ENCODE measurements around the gene BPIFB1. TPM values are rescaled to one million over a fixed set of nuclear protein-coding genes. Genes with fewer than 3 reads are reported as not detected.

BPIFB1 gene
- total RNA-seq, 4 donors from 2014 or later: 0.58 to 128 TPM; not detected in 2

GRCh38 chr20:33325350-33325749 is 42.3 kb downstream of the BPIFB1 start:
- H3K36me3 ChIP-seq: no peaks in the 10 kb centered on the region
- 86% methylated on average over 1 of the region's 2 CpGs; no CpG with 5 or more reads in 1 of the 2 donors for WGBS, 2 donors (ENCODE audit: low coverage in 1 of 2)
- no peak for TF ChIP-seq CTCF (IDR thresholded peaks at IDR 0.05)
- no peak for TF ChIP-seq EP300 (IDR thresholded peaks at IDR 0.05)
- no peak for TF ChIP-seq POLR2A (IDR thresholded peaks at IDR 0.05)
- no peak for TF ChIP-seq POLR2AphosphoS5 (IDR thresholded peaks at IDR 0.05)

GRCh38 chr20:33328157-33329137 is 45.4 kb downstream of the BPIFB1 start:
- WGBS, 2 donors (ENCODE audit: low coverage in 1 of 2): 70 to 72% methylated on average over 5 to 8 of the region's 23 CpGs
- Histone ChIP-seq H3K9me3 (no peaks in the 10 kb centered on the region), H3K4me1 (no peaks in the 10 kb centered on the region), H3K4me3 (no peak overlapping the region), H3K27me3 (peaks cover 66% of the 10 kb centered on the region), H3K36me3 (no peaks in the 10 kb centered on the region), H3K27ac (no peak overlapping the region)
- ATAC-seq: no peak
- TF ChIP-seq CTCF (IDR thresholded peaks at IDR 0.05) (no peak), POLR2AphosphoS5 (IDR thresholded peaks at IDR 0.05) (no peak), EP300 (IDR thresholded peaks at IDR 0.05) (no peak), POLR2A (IDR thresholded peaks at IDR 0.05) (no peak)

More at GRCh38 chr20:33325350-33325749, 42.3 kb downstream of the BPIFB1 start:
- no peak overlapping the region for H3K27ac ChIP-seq
- no peaks in the 10 kb centered on the region for H3K4me1 ChIP-seq
- no peaks in the 10 kb centered on the region for H3K9me3 ChIP-seq
- H3K4me3 ChIP-seq: no peak overlapping the region
- peaks cover 78% of the 10 kb centered on the region for H3K27me3 ChIP-seq
- ATAC-seq: no peak

GRCh38 chr20:33332905-33333456 is 50.0 kb downstream of the BPIFB1 start:
- H3K27ac ChIP-seq: no peak overlapping the region
- H3K4me1 ChIP-seq: no peaks in the 10 kb centered on the region
- TF ChIP-seq POLR2A (IDR thresholded peaks at IDR 0.05) (no peak), EP300 (IDR thresholded peaks at IDR 0.05) (no peak), POLR2AphosphoS5 (IDR thresholded peaks at IDR 0.05) (no peak)
- ATAC-seq: no peak
- H3K4me3 ChIP-seq: no peak overlapping the region
- H3K9me3 ChIP-seq: no peaks in the 10 kb centered on the region
- no peaks in the 10 kb centered on the region for H3K36me3 ChIP-seq
- H3K27me3 ChIP-seq: peaks cover 28% of the 10 kb centered on the region
- WGBS, 2 donors (ENCODE audit: low coverage in 1 of 2): 80 to 82% methylated on average over 3 to 7 of the region's 20 CpGs

GRCh38 chr20:33333616-33334015 is 50.6 kb downstream of the BPIFB1 start:
- Histone ChIP-seq H3K4me3 (no peak overlapping the region), H3K27me3 (peaks cover 22% of the 10 kb centered on the region), H3K36me3 (no peaks in the 10 kb centered on the region), H3K27ac (no peak overlapping the region), H3K4me1 (no peaks in the 10 kb centered on the region), H3K9me3 (no peaks in the 10 kb centered on the region)
- no peak for ATAC-seq
- 90% methylated on average over 4 of the region's 7 CpGs; no CpG with 5 or more reads in 1 of the 2 donors for WGBS, 2 donors (ENCODE audit: low coverage in 1 of 2)
- TF ChIP-seq POLR2AphosphoS5 (IDR thresholded peaks at IDR 0.05) (no peak), EP300 (IDR thresholded peaks at IDR 0.05) (no peak), CTCF (IDR thresholded peaks at IDR 0.05) (no peak), POLR2A (IDR thresholded peaks at IDR 0.05) (no peak)

GRCh38 chr20:33334111-33334510 is 51.1 kb downstream of the BPIFB1 start:
- ATAC-seq: no peak
- WGBS, 2 donors (ENCODE audit: low coverage in 1 of 2): 87 to 89% methylated on average over 3 of the region's 3 CpGs
- H3K4me1 ChIP-seq: no peaks in the 10 kb centered on the region
- H3K36me3 ChIP-seq: no peaks in the 10 kb centered on the region
- H3K4me3 ChIP-seq: no peak overlapping the region
- no peaks in the 10 kb centered on the region for H3K9me3 ChIP-seq
- TF ChIP-seq EP300 (IDR thresholded peaks at IDR 0.05) (no peak), POLR2AphosphoS5 (IDR thresholded peaks at IDR 0.05) (no peak), CTCF (IDR thresholded peaks at IDR 0.05) (no peak), POLR2A (IDR thresholded peaks at IDR 0.05) (no peak)
- peaks cover 25% of the 10 kb centered on the region for H3K27me3 ChIP-seq
- H3K27ac ChIP-seq: no peak overlapping the region
